Caco-2 (cell line): ENCODE results near the gene TOPAZ1. TPM values are rescaled to one million over a fixed set of nuclear protein-coding genes. Genes with fewer than 3 reads are reported as not detected.

Experiments
- BruUV-seq: library from RNA; stranded (reverse); fragments of 400-500 nt; replicated peaks from 2 replicates; lab custom pipeline; 2021; lab: Mats Ljungman, UMichigan
- CTCF ChIA-PET: fragments of 300-600 bp; sonication (Branson Sonifier 250); formaldehyde crosslinking; loops from one replicate; lab custom pipeline; 2022; ENCODE audit warnings: antibody characterized with exemption; lab: Charles Lee
- POLR2A ChIA-PET: fragments of 300-600 bp; sonication (Branson Sonifier 250); formaldehyde crosslinking; loops from one replicate; lab custom pipeline; 2022; ENCODE audit warnings: antibody characterized with exemption; lab: Charles Lee
- DNase-seq, 2 experiments: peaks; one replicate each; pipeline versions ENCODE4 v3.0.0 to v3.0.0-alpha.2; 2020 to 2022
- H3K27me3 ChIP-seq: replicated peaks from 2 replicates; pipeline ENCODE4 v1.6.0; 2011; ENCODE audit warnings: low read length; ENCODE audit not compliant: control insufficient read depth, insufficient read depth
- H3K36me3 ChIP-seq: 2 replicates; pipeline ENCODE4 v1.5.1; 2011; ENCODE audit warnings: low read length; ENCODE audit not compliant: control insufficient read depth, insufficient read depth
- H3K4me1 ChIP-seq: fragments of 250-450 bp; sonication (Bioruptor Pico); 2 replicates; pipeline ENCODE4 v1.5.1; 2020; ENCODE audit warnings: mild to moderate bottlenecking
- H3K4me3 ChIP-seq: 2 replicates; pipeline ENCODE4 v1.5.1; 2011; ENCODE audit warnings: low read depth, mild to moderate bottlenecking, control low read depth, low read length
- H3K9me3 ChIP-seq: fragments of 250-450 bp; sonication (Bioruptor Pico); 2 replicates; pipeline ENCODE4 v1.5.1; 2020; ENCODE audit warnings: mild to moderate bottlenecking, moderate library complexity
- H3K27ac Mint-ChIP-seq: one replicate; pipeline ENCODE4 v1.8.0; 2022; ENCODE audit warnings: mixed read lengths; ENCODE audit not compliant: unreplicated experiment
- H3K27me3 Mint-ChIP-seq: one replicate; pipeline ENCODE4 v1.8.0; 2022; ENCODE audit warnings: mixed read lengths; ENCODE audit not compliant: insufficient read depth, unreplicated experiment
- H3K36me3 Mint-ChIP-seq: one replicate; pipeline ENCODE4 v1.8.0; 2022; ENCODE audit warnings: mild to moderate bottlenecking, mixed read lengths; ENCODE audit not compliant: insufficient read depth, unreplicated experiment
- H3K4me1 Mint-ChIP-seq: one replicate; pipeline ENCODE4 v1.8.0; 2022; ENCODE audit warnings: low read depth, mixed read lengths; ENCODE audit not compliant: unreplicated experiment
- H3K4me3 Mint-ChIP-seq: one replicate; pipeline ENCODE4 v1.8.0; 2022; ENCODE audit warnings: mild to moderate bottlenecking, moderate library complexity, mixed read lengths; ENCODE audit not compliant: unreplicated experiment
- H3K9me3 Mint-ChIP-seq: one replicate; pipeline ENCODE4 v1.8.0; 2022; ENCODE audit warnings: mixed read lengths; ENCODE audit not compliant: unreplicated experiment
- intact Hi-C: fragments of 100-400 bp; cut with micrococcal nuclease; formaldehyde crosslinking; loops from one replicate; pipeline ENCODE4 v1.10.0; 2022; ENCODE audit not compliant: unreplicated experiment
- total RNA-seq: library from RNA; stranded (reverse); gene quantifications from 2 replicates; pipeline ENCODE4 v1.2.3, GENCODE V29; 2022
- TF ChIP-seq, protein P1 (sequence below), 2 experiments: fragments of 200-600 bp in 1 of 2; IDR thresholded peaks; 1 replicate in 1 of 2; 2 replicates in 1 of 2; pipeline versions ENCODE4 v1.5.1 to v1.8.0; 2011 to 2022; ENCODE audit warnings: antibody characterized with exemption in 1 of 2, control low read depth in 1 of 2, inconsistent platforms in 1 of 2, low read depth in 1 of 2, low read length in 1 of 2, mild to moderate bottlenecking in 1 of 2, moderate library complexity in 1 of 2; ENCODE audit not compliant: insufficient read depth in 1 of 2, severe bottlenecking in 1 of 2, unreplicated experiment in 1 of 2

The TOPAZ1 gene
- total RNA-seq, 1 experiment from 2014 or later: not detected

DNA sequence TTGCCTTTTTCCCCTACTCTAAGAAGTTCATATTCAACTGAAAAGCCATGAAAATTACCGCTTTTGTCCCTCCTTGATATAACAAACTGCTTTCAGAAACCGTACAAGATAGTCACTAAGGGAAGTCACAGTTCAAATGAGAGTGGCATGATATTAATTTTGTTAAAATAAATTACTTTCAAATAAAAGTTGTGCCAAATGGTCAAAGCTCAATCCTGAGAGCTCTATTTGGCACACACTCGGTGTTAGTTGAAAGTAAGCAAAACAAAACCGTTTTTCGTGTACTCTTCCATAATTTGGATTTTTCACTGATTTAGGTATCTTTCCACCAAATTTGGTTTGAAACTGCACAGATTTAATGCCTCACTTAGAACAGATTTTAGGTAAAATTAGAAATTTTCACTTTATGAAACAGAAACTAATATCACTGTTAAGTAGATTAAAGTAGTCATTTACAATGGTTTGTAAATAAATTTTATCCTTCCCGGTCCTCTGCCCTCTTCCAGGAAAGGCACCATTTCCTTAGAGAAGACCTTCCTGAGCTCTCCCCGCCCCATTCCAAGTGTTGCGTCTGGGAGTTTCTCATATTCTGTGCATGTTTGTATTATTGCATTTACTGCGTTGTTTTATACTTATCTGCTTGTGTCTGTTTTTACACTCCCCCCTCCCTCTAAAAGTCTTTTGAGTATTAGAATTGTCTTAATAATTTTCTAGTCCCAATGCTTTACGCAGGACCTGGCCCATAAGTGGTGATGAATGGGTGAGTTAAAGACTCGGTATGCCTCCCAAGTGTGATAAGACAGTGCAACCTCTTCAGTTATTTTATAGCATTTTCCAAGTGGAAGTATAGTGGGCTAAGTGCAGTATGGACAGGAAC is 97.7 kb downstream of the TOPAZ1 start:
- H3K9me3 Mint-ChIP-seq: no peaks in the 10 kb centered on the region
- H3K4me1 Mint-ChIP-seq: peaks cover 7% of the 10 kb centered on the region
- no peaks in the 10 kb centered on the region for H3K36me3 ChIP-seq
- TSS peak; percentile 68 for BruUV-seq
- no peaks in the 10 kb centered on the region for H3K27me3 Mint-ChIP-seq
- no peaks in the 10 kb centered on the region; the same call in 1 of the 2 replicates for H3K4me1 ChIP-seq
- H3K4me3 Mint-ChIP-seq: peak overlapping the region; percentile 85
- POLR2A ChIA-PET: interaction anchor here (2.7 kb wide), 1 partner anchor 20 kb away, joined by 34 read pairs; no protein-coding TSS in a partner anchor
- peaks cover 22% of the 10 kb centered on the region for H3K36me3 Mint-ChIP-seq
- peak overlapping the region; percentile 86 for H3K27ac Mint-ChIP-seq
- H3K9me3 ChIP-seq: no peaks in the 10 kb centered on the region
- intact Hi-C loops: loop anchor here (10.0 kb wide), 1 partner anchor 65 kb away; no protein-coding TSS in a partner anchor
- H3K27me3 ChIP-seq: no peaks in the 10 kb centered on the region
- CTCF ChIA-PET: no interaction called here
- peak overlapping the region; percentile 73 for H3K4me3 ChIP-seq
- no peak for DNase-seq
- TF ChIP-seq, protein P1, sequence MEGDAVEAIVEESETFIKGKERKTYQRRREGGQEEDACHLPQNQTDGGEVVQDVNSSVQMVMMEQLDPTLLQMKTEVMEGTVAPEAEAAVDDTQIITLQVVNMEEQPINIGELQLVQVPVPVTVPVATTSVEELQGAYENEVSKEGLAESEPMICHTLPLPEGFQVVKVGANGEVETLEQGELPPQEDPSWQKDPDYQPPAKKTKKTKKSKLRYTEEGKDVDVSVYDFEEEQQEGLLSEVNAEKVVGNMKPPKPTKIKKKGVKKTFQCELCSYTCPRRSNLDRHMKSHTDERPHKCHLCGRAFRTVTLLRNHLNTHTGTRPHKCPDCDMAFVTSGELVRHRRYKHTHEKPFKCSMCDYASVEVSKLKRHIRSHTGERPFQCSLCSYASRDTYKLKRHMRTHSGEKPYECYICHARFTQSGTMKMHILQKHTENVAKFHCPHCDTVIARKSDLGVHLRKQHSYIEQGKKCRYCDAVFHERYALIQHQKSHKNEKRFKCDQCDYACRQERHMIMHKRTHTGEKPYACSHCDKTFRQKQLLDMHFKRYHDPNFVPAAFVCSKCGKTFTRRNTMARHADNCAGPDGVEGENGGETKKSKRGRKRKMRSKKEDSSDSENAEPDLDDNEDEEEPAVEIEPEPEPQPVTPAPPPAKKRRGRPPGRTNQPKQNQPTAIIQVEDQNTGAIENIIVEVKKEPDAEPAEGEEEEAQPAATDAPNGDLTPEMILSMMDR (IDR thresholded peaks at IDR 0.05; ENCODE audit: insufficient read depth in 1 of 2, low read depth in 1 of 2, low read length in 1 of 2, severe bottlenecking in 1 of 2, unreplicated experiment in 1 of 2): no peak

GRCh38 chr3:44340058-44340395 is 98.3 kb downstream of the TOPAZ1 start:
- peak overlapping the region; percentile 85 for H3K4me3 Mint-ChIP-seq
- H3K27me3 ChIP-seq: no peaks in the 10 kb centered on the region
- peaks cover 22% of the 10 kb centered on the region for H3K36me3 Mint-ChIP-seq
- H3K27ac Mint-ChIP-seq: peak overlapping the region; percentile 86
- H3K36me3 ChIP-seq: no peaks in the 10 kb centered on the region
- no TSS peak for BruUV-seq
- ChIA-PET CTCF (no interaction called here), POLR2A (interaction anchor here (2.7 kb wide), 1 partner anchor 19 kb away, joined by 34 read pairs; no protein-coding TSS in a partner anchor)
- DNase-seq: no peak
- H3K9me3 ChIP-seq: no peaks in the 10 kb centered on the region
- TF ChIP-seq, protein P1 (IDR thresholded peaks at IDR 0.05; ENCODE audit: insufficient read depth in 1 of 2, low read depth in 1 of 2, low read length in 1 of 2, severe bottlenecking in 1 of 2, unreplicated experiment in 1 of 2): no peak
- no peaks in the 10 kb centered on the region for H3K9me3 Mint-ChIP-seq
- H3K27me3 Mint-ChIP-seq: no peaks in the 10 kb centered on the region
- H3K4me3 ChIP-seq: peak overlapping the region; percentile 73; the same call in 1 of the 2 replicates
- intact Hi-C loops: no loop called here
- H3K4me1 Mint-ChIP-seq: peaks cover 7% of the 10 kb centered on the region
- no peaks in the 10 kb centered on the region; the same call in 1 of the 2 replicates for H3K4me1 ChIP-seq

- POLR2A ChIA-PET: no interaction called here
- CTCF ChIA-PET: no interaction called here
- no peak overlapping the region for H3K4me3 ChIP-seq
- no peaks in the 10 kb centered on the region for H3K9me3 ChIP-seq
- TF ChIP-seq, protein P1 (IDR thresholded peaks at IDR 0.05; ENCODE audit: insufficient read depth in 1 of 2, low read depth in 1 of 2, low read length in 1 of 2, severe bottlenecking in 1 of 2, unreplicated experiment in 1 of 2): no peak
- no peaks in the 10 kb centered on the region for H3K36me3 ChIP-seq
- H3K4me3 Mint-ChIP-seq: no peak overlapping the region
- H3K27me3 ChIP-seq: no peaks in the 10 kb centered on the region
- no peaks in the 10 kb centered on the region for H3K9me3 Mint-ChIP-seq
- no peaks in the 10 kb centered on the region for H3K27me3 Mint-ChIP-seq
- H3K36me3 Mint-ChIP-seq: peaks cover 19% of the 10 kb centered on the region
- no peak for DNase-seq
- H3K27ac Mint-ChIP-seq: no peak overlapping the region
- H3K4me1 Mint-ChIP-seq: peaks cover 1% of the 10 kb centered on the region
- no peaks in the 10 kb centered on the region; the same call in 1 of the 2 replicates for H3K4me1 ChIP-seq
- intact Hi-C loops: no loop called here
- BruUV-seq: no TSS peak
Measured at GRCh38 chr3:44342176-44342790, 100.6 kb downstream of the TOPAZ1 start.
